NAMALWA (cell line): Measurements from ENCODE around the gene YPEL1.
A peak's percentile ranks its signal among the peaks of the same experiment; 100 is the strongest.
"Not testable (repeated sequence)": the region's sequence is repeated elsewhere in the genome, so short reads cannot be mapped to it uniquely, and the experiment has no call there.

ENCODE experiments used
- DNase-seq: peaks from one replicate; pipeline ENCODE4 v3.0.0-alpha.2; 2015; ENCODE audit warnings: low spot score

The YPEL1 gene

GRCh38 chr22:21683401-21683811 is 52.2 kb downstream of the YPEL1 start:
- no peak for DNase-seq

GRCh38 chr22:21682385-21683175 is 53.0 kb downstream of the YPEL1 start:
- peak; percentile 47 for DNase-seq

DNA sequence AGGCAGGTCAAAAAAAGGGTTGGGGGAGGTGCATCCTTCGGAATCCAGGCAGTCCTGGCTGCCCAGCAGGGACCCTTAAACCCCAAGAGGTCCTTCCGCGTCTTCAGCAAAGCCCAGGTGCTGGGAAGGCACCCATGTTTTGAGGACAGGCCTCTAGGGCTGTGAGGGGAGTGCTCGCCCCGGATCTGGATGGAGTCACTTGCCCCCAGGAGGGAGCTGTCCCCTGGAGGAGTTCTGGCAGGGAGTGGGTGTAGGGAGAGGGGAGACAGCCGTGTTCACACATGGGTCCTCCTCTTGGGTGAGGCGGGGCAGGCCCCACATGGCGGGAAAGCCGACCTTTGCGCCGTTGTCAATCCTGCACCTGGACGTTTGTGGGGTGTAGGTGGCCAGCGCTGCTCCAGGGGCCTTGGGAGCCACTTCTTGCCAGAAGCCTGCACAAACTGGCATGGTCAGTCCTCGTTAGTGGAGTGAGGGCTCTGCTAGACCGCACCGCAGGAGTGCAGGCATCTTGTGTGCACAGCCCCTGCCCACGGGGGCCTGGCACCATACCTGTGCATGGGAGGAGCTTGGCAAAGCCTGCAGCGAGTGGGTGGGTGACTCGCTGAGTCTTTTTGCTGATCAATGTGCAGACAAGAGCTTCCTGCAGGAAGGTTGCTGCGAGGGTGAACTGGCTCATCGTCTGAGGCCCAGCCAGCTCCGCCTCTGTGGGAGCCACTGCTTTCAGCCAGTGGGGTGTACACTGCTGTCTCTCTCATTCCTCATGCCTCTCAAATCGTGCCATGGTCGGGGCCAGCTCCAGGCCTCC is 53.8 kb downstream of the YPEL1 start:
- DNase-seq = no peak

GRCh38 chr22:21680830-21681565 is 54.6 kb downstream of the YPEL1 start:
- DNase-seq = no peak

- DNase-seq = no peak
Observed at GRCh38 chr22:21679383-21679782, 56.2 kb downstream of the YPEL1 start.

DNA sequence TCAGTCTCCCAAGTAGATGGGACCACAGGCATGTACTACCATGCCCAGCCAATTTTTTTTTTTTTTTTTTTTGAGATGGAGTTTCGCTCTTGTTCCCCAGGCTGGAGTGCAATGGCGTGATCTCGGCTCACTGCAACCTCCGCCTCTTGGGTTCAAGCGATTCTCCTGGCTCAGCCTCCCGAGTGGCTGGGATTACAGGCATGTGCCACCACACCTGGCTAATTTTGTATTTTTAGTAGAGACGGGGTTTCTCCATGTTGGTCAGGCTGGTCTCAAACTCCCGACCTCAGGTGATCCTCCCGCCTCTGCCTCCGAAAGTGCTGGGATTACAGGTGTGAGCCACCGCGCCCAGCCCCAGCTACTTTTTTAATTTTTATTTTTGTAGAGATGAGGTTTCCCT is 56.8 kb downstream of the YPEL1 start:
- DNase-seq = not testable (repeated sequence)

GRCh38 chr22:21677606-21678443 is 57.8 kb downstream of the YPEL1 start:
- DNase-seq = no peak

DNA sequence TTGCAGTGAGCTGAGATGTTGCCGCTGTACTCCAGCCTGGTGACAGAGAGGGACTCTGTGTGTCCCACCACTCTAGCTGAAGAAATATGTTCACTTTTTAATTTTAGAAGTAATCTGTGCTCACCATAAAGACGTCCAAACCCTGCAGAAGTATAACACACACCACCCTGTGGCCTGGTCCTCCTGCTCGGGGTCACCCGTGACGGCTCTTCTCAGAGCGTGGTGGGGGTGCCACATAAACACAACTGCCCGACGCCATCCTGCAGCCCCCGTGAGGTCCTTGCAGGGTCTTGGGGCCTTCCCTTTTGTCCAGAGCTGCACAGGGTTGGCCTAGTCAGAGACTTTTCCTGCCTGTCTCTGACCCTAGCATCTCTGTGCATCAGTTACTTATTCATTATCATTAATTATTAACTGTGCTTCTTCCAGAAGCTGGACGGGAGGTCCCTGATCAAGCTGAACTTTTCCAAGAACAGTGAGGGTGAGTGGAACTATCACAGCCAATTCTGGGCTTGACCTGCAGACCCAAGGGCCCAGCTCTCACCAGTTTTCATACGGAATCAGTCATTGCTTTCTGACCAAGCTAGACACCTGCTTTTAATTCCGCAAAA is 60.9 kb downstream of the YPEL1 start:
- DNase-seq = no peak

DNA sequence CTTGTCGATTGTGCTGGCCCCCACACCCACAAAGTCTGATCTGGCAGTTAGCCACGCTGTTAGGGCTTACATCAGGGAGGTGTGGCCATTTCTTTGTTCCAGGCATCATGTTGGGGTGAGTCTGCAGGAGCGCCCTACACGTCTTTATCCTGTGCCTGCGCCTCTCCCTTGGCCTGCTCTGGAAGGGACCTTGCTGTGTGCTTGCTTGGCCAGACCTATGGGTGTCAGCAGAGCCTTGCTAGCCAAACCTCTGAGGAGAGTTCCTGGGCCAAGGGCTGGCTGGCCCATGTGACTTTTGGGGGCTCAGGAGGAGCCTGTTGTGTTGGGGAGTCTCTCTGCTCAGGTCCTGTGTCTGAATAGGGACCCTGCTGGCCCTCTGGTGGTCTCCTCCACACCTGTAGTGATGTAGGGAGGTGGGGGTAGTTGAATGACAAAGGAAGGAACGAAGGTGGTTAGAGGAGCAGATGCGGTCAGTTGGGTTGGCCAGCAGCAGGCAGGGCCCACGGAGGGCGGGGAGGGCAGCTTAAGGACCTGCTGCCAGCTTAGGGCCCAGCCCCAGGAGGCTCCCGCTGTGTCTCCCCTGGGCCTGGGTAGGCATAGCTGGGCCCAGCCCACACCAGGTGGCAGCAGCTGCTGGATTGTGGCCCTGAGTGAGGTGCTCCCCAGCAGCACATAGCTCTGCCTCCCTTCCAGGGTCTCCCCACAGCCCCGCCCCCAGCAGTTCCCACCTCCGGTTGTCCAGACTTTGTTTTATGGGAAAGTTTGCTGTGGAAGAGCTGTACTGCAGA is 61.9 kb downstream of the YPEL1 start:
- DNase-seq = no peak

DNA sequence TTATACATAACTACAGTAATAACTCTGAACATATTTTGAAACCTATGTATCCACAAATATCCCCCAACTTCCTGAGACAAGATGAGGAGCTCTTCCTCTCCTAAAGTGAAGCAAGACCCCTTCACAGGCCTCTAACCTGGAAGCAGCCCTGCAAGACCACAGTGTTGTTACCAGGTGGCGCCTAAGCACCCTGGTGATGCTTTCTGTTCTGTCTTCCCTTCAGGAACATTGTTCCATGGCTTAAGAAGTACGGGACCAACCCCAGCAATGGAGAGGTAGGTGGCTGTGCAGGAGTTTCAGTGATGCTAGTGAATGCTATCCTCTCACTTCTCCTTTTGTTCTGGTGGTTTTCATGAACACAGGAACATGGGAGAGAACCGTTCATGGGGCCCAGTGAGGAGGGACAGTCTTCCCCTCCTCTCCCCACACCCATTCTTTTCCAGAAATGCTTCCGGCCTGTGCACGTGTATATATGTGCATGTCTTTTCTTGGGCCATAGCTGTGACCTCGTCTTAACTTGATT is 63.4 kb downstream of the YPEL1 start:
- DNase-seq = no peak

GRCh38 chr22:21669026-21669425 is 66.6 kb downstream of the YPEL1 start:
- no peak for DNase-seq

- DNase-seq = no peak
Observed at GRCh38 chr22:21666786-21667185, 68.8 kb downstream of the YPEL1 start.

DNA sequence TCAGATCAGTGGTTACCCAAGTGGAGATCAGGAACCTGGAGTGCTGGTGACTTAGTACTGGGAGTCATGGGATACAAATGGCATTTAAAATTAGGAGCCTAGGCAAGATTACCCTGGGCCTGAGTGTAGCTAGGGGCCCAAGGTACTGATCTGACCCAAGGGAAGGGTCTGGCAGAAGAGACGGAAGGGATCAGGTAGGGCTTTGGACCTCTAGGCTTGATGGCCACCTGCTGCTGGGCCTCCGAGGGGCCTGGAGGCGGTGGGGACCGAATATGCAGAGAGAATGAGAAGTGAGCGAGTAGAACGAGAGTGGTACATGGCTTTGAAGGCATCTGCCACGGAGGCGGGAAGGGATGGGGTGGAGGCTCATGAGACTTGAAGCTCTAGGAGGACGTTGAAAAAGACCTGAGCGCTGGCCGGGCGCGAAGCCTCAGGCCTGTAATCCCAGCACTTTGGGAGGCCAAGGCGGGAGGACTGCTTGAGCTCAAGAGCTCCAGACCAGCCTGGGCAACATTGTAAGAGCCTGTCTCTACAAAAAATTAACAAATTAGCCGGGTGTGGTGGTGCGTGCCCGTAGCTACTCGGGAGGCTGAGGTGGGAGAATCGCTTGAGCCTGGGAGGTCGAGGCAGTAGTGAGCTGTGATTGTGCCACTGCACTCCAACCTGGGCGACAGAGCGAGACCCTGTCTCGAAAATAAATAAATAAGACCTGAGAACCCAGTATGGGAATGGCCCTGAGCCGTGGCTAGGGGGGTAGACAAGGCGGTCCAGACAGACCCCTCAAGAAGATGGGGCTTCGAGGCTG is 70.3 kb downstream of the YPEL1 start:
- DNase-seq = no peak

GRCh38 chr22:21663738-21664137 is 71.9 kb downstream of the YPEL1 start:
- DNase-seq = no peak

GRCh38 chr22:21661991-21662390 is 73.6 kb downstream of the YPEL1 start:
- no peak for DNase-seq

GRCh38 chr22:21660904-21661303 is 74.7 kb downstream of the YPEL1 start:
- no peak for DNase-seq

- DNase-seq = no peak
Observed at GRCh38 chr22:21659864-21660525, 75.6 kb downstream of the YPEL1 start.

- peak; percentile 80 for DNase-seq
Observed at GRCh38 chr22:21657360-21658032, 78.1 kb downstream of the YPEL1 start.
